GM12878 (cell line): ENCODE results near the gene MFAP1. TPM values are rescaled to one million over a fixed set of nuclear protein-coding genes. Genes with fewer than 3 reads are reported as not detected.

Experiments
- ATAC-seq: fragments of 200-7000 bp; cut with Tn5 transposase; 3 replicates; pipeline ENCODE4 v1.9.1; 2020; ENCODE audit warnings: mild to moderate bottlenecking, moderate library complexity
- BruUV-seq: library from RNA; stranded (reverse); fragments of 400-500 nt; replicated peaks from 2 replicates; lab custom pipeline; 2021; lab: Mats Ljungman, UMichigan
- CTCF ChIA-PET: fragments of 300-600 bp; sonication (Branson Sonifier 250); formaldehyde crosslinking; extraction: SDS; loops from one replicate; lab custom pipeline; 2021; ENCODE audit warnings: inconsistent platforms; lab: Yijun Ruan, JAX
- POLR2A ChIA-PET: fragments of 350-600 bp; formaldehyde crosslinking; extraction: SDS; loops from one replicate; lab custom pipeline; 2021; ENCODE audit warnings: inconsistent platforms; lab: Charles Lee
- RAD21 ChIA-PET: fragments of 300-600 bp; sonication (Branson Sonifier 250); formaldehyde crosslinking; loops from one replicate; lab custom pipeline; 2023; ENCODE audit warnings: antibody characterized with exemption; ENCODE audit not compliant: unreplicated experiment; lab: Charles Lee
- SMC1A ChIA-PET: fragments of 300-600 bp; sonication (Branson Sonifier 250); formaldehyde crosslinking; loops from one replicate; lab custom pipeline; 2023; ENCODE audit not compliant: unreplicated experiment, uncharacterized antibody; lab: Charles Lee
- DNase-seq: peaks from one replicate; pipeline ENCODE4 v3.0.0-alpha.2; 2011; ENCODE audit warnings: low read depth, low spot score
- FAIRE-seq: peaks from 3 replicates; lab custom pipeline; 2011; peaks lifted over from hg19 to GRCh38; lab: Jason Lieb, UNC
- H2AFZ ChIP-seq: 2 replicates; pipeline ENCODE4 v1.6.0; 2011; ENCODE audit warnings: low read depth, low read length, control low read depth; ENCODE audit not compliant: control insufficient read depth
- H3K27ac ChIP-seq: 2 replicates; pipeline ENCODE4 v1.5.1; 2011; ENCODE audit warnings: control low read depth; ENCODE audit not compliant: control insufficient read depth, insufficient read depth
- H3K27me3 ChIP-seq, 2 experiments: replicated peaks in 1 of 2; 2 replicates each; pipeline versions ENCODE4 v1.6.0 to v1.6.1; 2011; ENCODE audit warnings: low read length in 1 of 2; ENCODE audit not compliant: control insufficient read depth in 2 of 2, insufficient read depth in 2 of 2
- H3K36me3 ChIP-seq, 2 experiments: 2 replicates each; pipeline ENCODE4 v1.5.1; 2011; ENCODE audit warnings: low read length in 1 of 2; ENCODE audit not compliant: control insufficient read depth in 2 of 2, insufficient read depth in 2 of 2
- H3K4me1 ChIP-seq: 2 replicates; pipeline ENCODE4 v1.6.1; 2011; ENCODE audit warnings: mild to moderate bottlenecking, low read length, moderate library complexity, mixed read lengths; ENCODE audit not compliant: control insufficient read depth, insufficient read depth
- H3K4me2 ChIP-seq: 2 replicates; pipeline ENCODE4 v1.6.0; 2011; ENCODE audit warnings: control low read depth; ENCODE audit not compliant: control insufficient read depth, insufficient read depth
- H3K4me3 ChIP-seq: fragments of 200-600 bp; sonication (generic); 2 replicates; pipeline ENCODE4 v1.5.1; 2016
- H3K79me2 ChIP-seq: 2 replicates; pipeline ENCODE4 v1.6.0; 2011; ENCODE audit warnings: low read length; ENCODE audit not compliant: control insufficient read depth, insufficient read depth
- H3K9ac ChIP-seq: 2 replicates; pipeline ENCODE4 v1.8.0; 2011; ENCODE audit warnings: low read length, control low read depth, mixed read lengths; ENCODE audit not compliant: control insufficient read depth, insufficient read depth
- H3K9me3 ChIP-seq: replicated peaks from 3 replicates; pipeline ENCODE4 v1.5.1; 2011; ENCODE audit warnings: mild to moderate bottlenecking, low read length; ENCODE audit not compliant: control insufficient read depth, insufficient read depth
- H4K20me1 ChIP-seq: 2 replicates; pipeline ENCODE4 v1.6.0; 2011; ENCODE audit not compliant: control insufficient read depth, insufficient read depth
- ATF7 ChIP-seq: fragments of 450-650 bp; IDR thresholded peaks from 2 replicates; pipeline ENCODE4 v1.6.1; 2016; ENCODE audit warnings: low read depth, mild to moderate bottlenecking
- CBX5 ChIP-seq: sonication (generic); IDR thresholded peaks from 2 replicates; pipeline ENCODE4 v1.6.1; 2016; ENCODE audit warnings: low read depth, moderate library complexity, mild to moderate bottlenecking, inconsistent platforms
- CEBPB ChIP-seq, 2 experiments: fragments of 150-350 bp in 1 of 2; IDR thresholded peaks; 2 replicates each; pipeline ENCODE4 v1.6.1; 2012 to 2014; ENCODE audit warnings: low read depth in 2 of 2, low read length in 2 of 2, borderline replicate concordance in 1 of 2, inconsistent platforms in 1 of 2
- IKZF1 ChIP-seq: fragments of 450-650 bp; conservative IDR thresholded peaks from 2 replicates; pipeline ENCODE4 v1.6.1; 2017; ENCODE audit warnings: antibody characterized with exemption, mild to moderate bottlenecking
- IKZF2 ChIP-seq, 2 experiments: fragments of 450-650 bp; IDR thresholded peaks; 2 replicates each; pipeline ENCODE4 v1.6.1; 2017; ENCODE audit warnings: mild to moderate bottlenecking in 2 of 2, moderate library complexity in 2 of 2
- KAT2A ChIP-seq: conservative IDR thresholded peaks from 2 replicates; pipeline ENCODE4 v1.6.1; 2011; ENCODE audit warnings: low read depth, low read length; ENCODE audit not compliant: control insufficient read depth
- MLLT1 ChIP-seq: fragments of 450-650 bp; IDR thresholded peaks from 2 replicates; pipeline ENCODE4 v1.6.1; 2016; ENCODE audit warnings: mild to moderate bottlenecking
- MTA2 ChIP-seq: fragments of 450-650 bp; IDR thresholded peaks from 2 replicates; pipeline ENCODE4 v1.6.1; 2016; ENCODE audit warnings: low read depth, mild to moderate bottlenecking, moderate library complexity
- NBN ChIP-seq: fragments of 450-650 bp; IDR thresholded peaks from 2 replicates; pipeline ENCODE4 v1.6.1; 2016
- NFYA ChIP-seq: IDR thresholded peaks from 2 replicates; pipeline ENCODE4 v1.6.1; 2011; ENCODE audit warnings: low read depth, mild to moderate bottlenecking, low read length, improper control_type of control experiment, borderline replicate concordance
- NR2C2 ChIP-seq: IDR thresholded peaks from 2 replicates; pipeline ENCODE4 v1.6.1; 2011; ENCODE audit warnings: borderline replicate concordance, low read depth; ENCODE audit not compliant: control insufficient read depth, insufficient read length
- PAX8 ChIP-seq: fragments of 450-650 bp; IDR thresholded peaks from 2 replicates; pipeline ENCODE4 v1.6.1; 2017; ENCODE audit warnings: mild to moderate bottlenecking, moderate library complexity
- PBX3 ChIP-seq: IDR thresholded peaks from 2 replicates; pipeline ENCODE4 v1.6.1; 2011; ENCODE audit warnings: mild to moderate bottlenecking, low read depth, low read length, moderate library complexity; ENCODE audit not compliant: insufficient replicate concordance
- RELB ChIP-seq: fragments of 450-650 bp; IDR thresholded peaks from 2 replicates; pipeline ENCODE4 v1.6.1; 2017; ENCODE audit warnings: low read depth, mild to moderate bottlenecking, moderate library complexity
- RUNX3 ChIP-seq: IDR thresholded peaks from 2 replicates; pipeline ENCODE4 v1.6.1; 2012; ENCODE audit warnings: low read length, inconsistent platforms
- SPI1 ChIP-seq: IDR thresholded peaks from 2 replicates; pipeline ENCODE4 v1.6.1; 2011; ENCODE audit warnings: low read depth, mild to moderate bottlenecking, low read length, moderate library complexity, borderline replicate concordance; ENCODE audit not compliant: insufficient read depth
- TCF12 ChIP-seq: IDR thresholded peaks from 2 replicates; pipeline ENCODE4 v1.6.1; 2011; ENCODE audit warnings: low read depth, mild to moderate bottlenecking, low read length
- TCF3 ChIP-seq: IDR thresholded peaks from 2 replicates; pipeline ENCODE4 v1.6.1; 2012; ENCODE audit warnings: low read depth, mild to moderate bottlenecking, low read length, borderline replicate concordance; ENCODE audit not compliant: insufficient read depth
- WRNIP1 ChIP-seq: IDR thresholded peaks from 2 replicates; pipeline ENCODE4 v1.6.1; 2011; ENCODE audit warnings: low read depth, low read length, improper control_type of control experiment, borderline replicate concordance
- YY1 ChIP-seq: IDR thresholded peaks from 2 replicates; pipeline ENCODE4 v1.6.1; 2011; ENCODE audit warnings: low read depth, mild to moderate bottlenecking, low read length
- ZNF622 ChIP-seq: fragments of 450-650 bp; IDR thresholded peaks from 2 replicates; pipeline ENCODE4 v1.6.1; 2017; ENCODE audit warnings: mild to moderate bottlenecking, inconsistent platforms
- WGBS: methylation state at CpG from one replicate; pipeline ENCODE4 v1.1.6; 2016; ENCODE audit warnings: low lambda C conversion rate; ENCODE audit not compliant: insufficient replicate concordance, insufficient coverage; ENCODE audit errors: missing lambda C conversion rate; 5-methylcytosine and 5-hydroxymethylcytosine counted together
- in situ Hi-C: fragments of 300-500 bp; cut with MboI; formaldehyde crosslinking; loops from 9 replicates; pipeline ENCODE4 v1.14.3; 2018; ENCODE audit warnings: mixed read lengths
- intact Hi-C: fragments of 100-400 bp; cut with micrococcal nuclease; formaldehyde crosslinking; loops from one replicate; pipeline ENCODE4 v1.14.2; 2022; ENCODE audit not compliant: unreplicated experiment
- polyA plus RNA-seq, 11 experiments: library from polyadenylated mRNA; depleted of rRNA in 4 of 11; unstranded in 6 of 11; stranded (reverse) in 5 of 11; fragments of >200 nt; fragmentation: Nextera tagmentation in 4 of 11; fragmentation: Illumina TruSeq in 1 of 11; extraction: Ambion mirVana in 4 of 11; extraction: Trizol in 1 of 11; gene quantifications; 1 replicate in 1 of 11; 2 replicates in 10 of 11; pipeline versions ENCODE4 v1.2.1 to v1.2.3, GENCODE V29; 2011 to 2016; ENCODE audit warnings: inconsistent platforms in 2 of 11, missing spikeins in 2 of 11, low read depth in 1 of 11
- total RNA-seq, 4 experiments: library from RNA; depleted of rRNA in 3 of 4; stranded (reverse); fragments of >200 nt in 3 of 4; fragmentation: Illumina TruSeq in 1 of 4; extraction: Trizol in 1 of 4; gene quantifications; 2 replicates each; pipeline versions ENCODE4 v1.2.1 to v1.2.3, GENCODE V29; 2013 to 2021

The MFAP1 gene
- total and polyA plus RNA-seq, 10 of the 15 experiments (the other 5 are each of a cell fraction or from before 2014, with no cell fraction given) = 24.5 to 67.3 (median 47.4) TPM

DNA sequence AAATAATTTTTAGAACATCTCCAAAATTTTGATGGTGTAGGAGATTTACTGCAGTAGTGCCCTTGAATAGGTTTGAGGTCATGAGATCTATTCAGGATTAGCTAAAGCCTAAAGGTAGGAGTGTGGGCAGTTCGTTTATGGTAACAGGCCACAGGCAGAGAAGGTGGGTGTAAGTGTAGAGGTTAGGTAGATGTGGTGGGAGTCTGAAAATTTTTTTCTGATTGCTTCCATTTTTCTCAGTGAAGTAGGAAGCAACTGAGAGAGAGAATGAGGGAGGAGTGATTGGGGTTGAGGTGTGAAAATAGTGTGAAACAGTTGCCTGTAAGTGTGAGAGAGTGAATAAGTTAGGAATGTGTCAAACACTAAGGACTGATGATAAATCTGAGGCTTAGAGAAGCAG is 45.5 kb downstream of the MFAP1 start:
- WGBS = 71% methylated on average over 1 of the region's 1 CpG
- CTCF ChIA-PET = interaction anchor here (0.7 to 5.8 kb wide), 3 partner anchors 9 to 287 kb away, joined by 3 to 72 read pairs (median 4); partner anchors contain the start of gene SERF2
- FAIRE-seq = no peak

More for the DNA sequence above, 45.5 kb downstream of the MFAP1 start:
- ChIA-PET POLR2A (interaction anchor here (0.8 to 4.4 kb wide), 4 partner anchors 10 to 44 kb away, joined by 3 to 58 read pairs (median 14); partner anchors contain the start of genes HYPK and SERINC4), SMC1A (interaction anchor here (14.9 kb wide), 1 partner anchor 13 kb away, joined by 129 read pairs; the partner anchor contains the start of gene SERF2), RAD21 (interaction anchor here (0.9 to 1.4 kb wide), 3 partner anchors 9 to 12 kb away, joined by 4 to 5 read pairs (median 5); no protein-coding TSS in a partner anchor)
- H3K9ac ChIP-seq = no peak overlapping the region
- H3K9me3 ChIP-seq = no peaks in the 10 kb centered on the region; the same call in 2 of the 3 replicates
- no peaks in the 10 kb centered on the region for H3K79me2 ChIP-seq
- in situ Hi-C loops = loop anchor here (25.0 kb wide), 1 partner anchor 1517 kb away; the partner anchor contains the start of genes GANC and TMEM87A
- H3K4me3 ChIP-seq = no peak overlapping the region
- no peaks in the 10 kb centered on the region for H3K27me3 ChIP-seq
- intact Hi-C loops = loop anchor here (5.0 kb wide), 1 partner anchor 48 kb away; the partner anchor contains the start of gene WDR76
- no peak for TF ChIP-seq MLLT1
- TF ChIP-seq SPI1 = no peak
- no peak for TF ChIP-seq TCF3
- TF ChIP-seq KAT2A = no peak
- TF ChIP-seq RELB = no peak
- TF ChIP-seq ATF7 = 0 out of 2 replicates have a peak, but pooled peaks have one; percentile 24
- no peak for TF ChIP-seq NFYA
- no peak for TF ChIP-seq MTA2
- no peak for TF ChIP-seq TCF12
- TF ChIP-seq YY1 = no peak
- no peak for TF ChIP-seq PAX8
- no peak for TF ChIP-seq CEBPB (IDR thresholded peaks at IDR 0.05; ENCODE audit: borderline replicate concordance in 1 of 2, low read depth in 2 of 2, low read length in 2 of 2)
- no peak for TF ChIP-seq ZNF622
- peak; percentile 57; the same call in 1 of the 2 replicates for TF ChIP-seq IKZF1
- no peak for TF ChIP-seq NR2C2
- no peak for TF ChIP-seq PBX3
- no peak for TF ChIP-seq WRNIP1
- TF ChIP-seq CBX5 = no peak
- peak; percentile 52 to 69; a peak in 2 of 4 replicates for TF ChIP-seq IKZF2 (IDR thresholded peaks at IDR 0.05)
- peak; percentile 28; the same call in 1 of the 2 replicates for TF ChIP-seq RUNX3
- peak; percentile 39; the same call in 1 of the 2 replicates for TF ChIP-seq NBN
- no peak overlapping the region for H3K27ac ChIP-seq
- H2AFZ ChIP-seq = no peak overlapping the region
- peaks cover 16% of the 10 kb centered on the region for H3K4me1 ChIP-seq
- ATAC-seq (no peak), DNase-seq (no peak)
- no peaks in the 10 kb centered on the region for H4K20me1 ChIP-seq
- BruUV-seq = no TSS peak
- H3K36me3 ChIP-seq = peaks cover 0 to under 1% of the 10 kb centered on the region in 2 experiments; a peak in 1 of 4 replicates
- 0 out of 2 replicates have a peak overlapping the region, but pooled peaks have one; percentile 9 for H3K4me2 ChIP-seq
